WERI-Rb-1 (cell line): ENCODE results near the gene RNF180.

Source experiments
- DNase-seq: peaks from one replicate; pipeline ENCODE4 v3.0.0-alpha.2; 2020
- H3K27ac ChIP-seq: fragments of 250-450 bp; sonication (Bioruptor Pico); 2 replicates; pipeline ENCODE4 v1.5.1; 2020; ENCODE audit warnings: mild to moderate bottlenecking, moderate library complexity
- H3K27me3 ChIP-seq: fragments of 250-450 bp; sonication (Bioruptor Pico); 2 replicates; pipeline ENCODE4 v1.5.1; 2021; ENCODE audit warnings: mild to moderate bottlenecking, low read depth, moderate library complexity; ENCODE audit not compliant: insufficient read depth, severe bottlenecking
- H3K36me3 ChIP-seq: fragments of 250-450 bp; sonication (Bioruptor Pico); 2 replicates; pipeline ENCODE4 v1.5.1; 2020; ENCODE audit warnings: mild to moderate bottlenecking, moderate library complexity
- H3K4me3 ChIP-seq: 2 replicates; pipeline ENCODE4 v1.5.1; 2011; ENCODE audit warnings: low read depth, mild to moderate bottlenecking, control low read depth, low read length
- H3K9me3 ChIP-seq: fragments of 250-450 bp; sonication (Bioruptor Pico); 2 replicates; pipeline ENCODE4 v1.5.1; 2021; ENCODE audit warnings: mild to moderate bottlenecking, moderate library complexity; ENCODE audit not compliant: severe bottlenecking
- TF ChIP-seq, protein P1 (sequence below): IDR thresholded peaks from 2 replicates; pipeline ENCODE4 v1.5.1; 2011; ENCODE audit warnings: low read depth, mild to moderate bottlenecking, control low read depth, inconsistent platforms, low read length

RNF180 gene

DNA sequence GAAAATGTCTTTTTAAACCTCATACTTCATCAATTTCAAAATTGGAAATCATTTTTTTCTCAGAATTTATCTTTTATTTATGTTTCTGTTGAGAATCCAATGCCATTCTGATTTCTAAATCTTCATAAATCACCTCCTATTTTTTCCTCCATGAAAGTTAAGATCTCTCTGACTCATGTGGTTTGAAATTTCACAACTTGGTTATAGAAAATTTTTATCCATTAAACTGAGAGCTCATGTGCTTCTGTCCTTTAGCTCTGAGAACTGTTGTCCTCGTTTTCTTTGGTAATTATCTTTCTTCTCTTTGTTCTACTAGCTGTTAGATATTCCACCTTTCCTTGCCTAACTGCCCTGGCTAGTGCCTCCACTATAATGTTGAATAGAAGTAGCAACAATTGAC, 1.5 kb upstream of the RNF180 start:
- no peak for DNase-seq

DNA sequence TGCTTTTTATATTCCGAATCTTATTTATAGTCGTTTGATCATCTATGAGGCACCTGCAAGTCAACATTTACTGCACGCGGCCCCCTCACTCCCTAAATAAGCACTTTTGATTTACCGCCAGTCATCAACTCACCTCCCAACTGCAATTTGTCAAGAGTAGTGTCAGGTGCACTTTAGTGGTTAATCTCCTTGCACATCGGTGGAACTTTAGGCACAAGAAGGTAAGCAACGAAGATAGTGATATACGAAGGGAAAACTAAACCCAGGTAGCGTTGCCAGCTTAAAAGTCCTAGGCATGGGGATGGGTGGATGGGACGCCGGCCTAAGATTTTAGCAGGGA, 513 bp upstream of the RNF180 start:
- Histone ChIP-seq H3K36me3 (no peaks in the 10 kb centered on the region), H3K4me3 (peak overlapping the region; percentile 57), H3K9me3 (no peaks in the 10 kb centered on the region), H3K27ac (no peak overlapping the region), H3K27me3 (no peaks in the 10 kb centered on the region)
- TF ChIP-seq, protein P1, sequence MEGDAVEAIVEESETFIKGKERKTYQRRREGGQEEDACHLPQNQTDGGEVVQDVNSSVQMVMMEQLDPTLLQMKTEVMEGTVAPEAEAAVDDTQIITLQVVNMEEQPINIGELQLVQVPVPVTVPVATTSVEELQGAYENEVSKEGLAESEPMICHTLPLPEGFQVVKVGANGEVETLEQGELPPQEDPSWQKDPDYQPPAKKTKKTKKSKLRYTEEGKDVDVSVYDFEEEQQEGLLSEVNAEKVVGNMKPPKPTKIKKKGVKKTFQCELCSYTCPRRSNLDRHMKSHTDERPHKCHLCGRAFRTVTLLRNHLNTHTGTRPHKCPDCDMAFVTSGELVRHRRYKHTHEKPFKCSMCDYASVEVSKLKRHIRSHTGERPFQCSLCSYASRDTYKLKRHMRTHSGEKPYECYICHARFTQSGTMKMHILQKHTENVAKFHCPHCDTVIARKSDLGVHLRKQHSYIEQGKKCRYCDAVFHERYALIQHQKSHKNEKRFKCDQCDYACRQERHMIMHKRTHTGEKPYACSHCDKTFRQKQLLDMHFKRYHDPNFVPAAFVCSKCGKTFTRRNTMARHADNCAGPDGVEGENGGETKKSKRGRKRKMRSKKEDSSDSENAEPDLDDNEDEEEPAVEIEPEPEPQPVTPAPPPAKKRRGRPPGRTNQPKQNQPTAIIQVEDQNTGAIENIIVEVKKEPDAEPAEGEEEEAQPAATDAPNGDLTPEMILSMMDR = no peak
- DNase-seq = no peak

More for the DNA sequence above, 1.5 kb upstream of the RNF180 start:
- no peaks in the 10 kb centered on the region for H3K27me3 ChIP-seq
- H3K27ac ChIP-seq = no peak overlapping the region
- TF ChIP-seq, protein P1 = no peak
- H3K9me3 ChIP-seq = no peaks in the 10 kb centered on the region
- H3K4me3 ChIP-seq = no peak overlapping the region
- no peaks in the 10 kb centered on the region for H3K36me3 ChIP-seq

DNA sequence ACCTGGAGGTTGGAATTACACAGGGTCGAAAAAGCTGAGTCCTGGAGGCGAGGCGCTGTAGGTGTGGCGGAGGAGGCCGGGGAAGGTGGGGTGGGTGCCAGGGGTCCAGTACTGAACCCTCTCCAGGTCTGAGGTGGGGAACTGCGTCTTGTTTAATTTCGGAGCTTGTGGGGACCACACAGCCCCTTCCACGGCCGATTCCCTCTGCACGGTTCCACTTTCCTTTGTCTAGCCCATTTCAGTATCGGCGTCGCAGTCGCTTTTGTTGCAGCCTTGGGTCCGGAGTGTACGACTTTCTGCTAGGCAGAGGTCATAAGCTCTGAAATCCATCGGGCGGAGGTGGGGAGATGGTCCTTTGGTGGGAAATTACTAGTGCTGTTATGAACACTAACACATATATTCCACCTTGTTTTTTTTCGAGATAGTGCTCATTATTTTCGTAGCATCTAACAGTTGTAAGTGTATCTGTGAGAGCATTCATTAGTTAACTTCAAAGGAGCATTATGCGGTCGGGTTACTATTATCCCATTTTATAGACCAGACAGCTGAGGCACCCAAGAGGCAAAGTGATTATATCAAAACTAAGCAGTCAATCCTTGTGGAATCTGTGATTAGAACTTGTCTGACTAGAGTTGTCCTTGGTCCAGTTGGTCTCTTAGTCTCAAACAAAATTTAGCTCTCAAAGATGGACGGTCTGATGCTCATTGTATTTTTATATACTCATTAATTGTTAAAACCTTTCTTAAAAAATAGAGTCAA, 737 bp downstream of the RNF180 start:
- TF ChIP-seq, protein P1 = no peak
- Histone ChIP-seq H3K27me3 (no peaks in the 10 kb centered on the region), H3K4me3 (peak overlapping the region; percentile 57), H3K36me3 (no peaks in the 10 kb centered on the region), H3K27ac (no peak overlapping the region), H3K9me3 (no peaks in the 10 kb centered on the region)
- DNase-seq = no peak

DNA sequence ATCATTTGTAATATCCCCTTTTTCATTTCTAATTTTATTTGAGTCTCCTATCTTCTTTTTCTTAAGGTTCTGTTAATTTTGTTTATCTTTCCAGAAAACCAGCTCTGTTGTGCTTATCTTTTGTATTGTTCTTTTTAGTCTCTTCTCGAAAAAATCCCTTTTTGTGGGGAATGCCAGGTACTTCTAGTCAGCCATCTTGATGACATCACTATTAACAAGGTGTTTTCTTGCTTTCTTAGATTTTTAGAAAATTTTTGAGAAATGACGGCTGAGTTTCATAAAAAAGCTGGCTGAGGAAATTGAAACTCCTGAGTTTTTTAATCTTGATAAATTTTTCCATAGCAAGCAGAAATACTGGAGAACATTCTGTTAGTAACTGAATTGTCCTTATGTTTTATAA, 10.7 kb downstream of the RNF180 start:
- H3K9me3 ChIP-seq = peaks cover 2% of the 10 kb centered on the region
- H3K4me3 ChIP-seq = no peak overlapping the region
- no peaks in the 10 kb centered on the region for H3K36me3 ChIP-seq
- no peaks in the 10 kb centered on the region for H3K27me3 ChIP-seq
- no peak for DNase-seq
- TF ChIP-seq, protein P1 = no peak
- no peak overlapping the region for H3K27ac ChIP-seq

DNA sequence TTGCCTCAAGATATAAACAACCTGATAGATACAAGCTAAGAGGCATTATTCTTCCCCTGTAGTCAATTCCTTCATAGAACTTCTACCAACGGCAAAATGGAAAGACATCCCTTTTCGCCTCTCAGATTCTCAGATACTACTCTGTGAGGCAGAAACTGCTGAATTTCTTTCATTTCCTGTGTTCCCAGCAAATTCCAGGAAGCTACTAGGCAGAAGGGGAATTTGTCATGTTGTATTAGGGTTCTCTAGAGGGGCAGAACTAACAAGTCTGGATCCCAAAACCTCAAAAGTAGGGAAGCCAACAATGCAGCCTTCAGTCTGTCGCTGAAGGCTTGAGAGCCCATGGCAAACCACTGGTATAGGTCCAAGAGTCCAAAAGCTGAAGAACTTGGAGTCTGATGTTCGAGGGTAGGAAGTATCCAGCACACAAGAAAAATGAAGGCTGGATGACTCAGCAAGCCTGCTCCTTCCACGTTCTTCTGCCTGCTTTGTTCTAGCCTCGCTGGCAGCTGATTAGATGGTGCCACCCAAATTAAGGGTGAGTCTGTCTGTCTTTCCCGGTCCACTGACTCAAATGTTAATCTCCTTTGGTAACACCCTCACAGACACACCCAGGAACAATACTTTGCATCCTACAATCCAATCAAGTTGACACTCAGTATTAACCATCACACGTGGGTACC, 15.2 kb downstream of the RNF180 start:
- H3K27me3 ChIP-seq = no peaks in the 10 kb centered on the region
- TF ChIP-seq, protein P1 = no peak
- no peaks in the 10 kb centered on the region for H3K36me3 ChIP-seq
- H3K4me3 ChIP-seq = no peak overlapping the region
- no peaks in the 10 kb centered on the region for H3K9me3 ChIP-seq
- no peak overlapping the region for H3K27ac ChIP-seq
- DNase-seq = no peak
